GM12891 (cell line): ENCODE measurements around the gene FNDC10.

Experiments
- PAX5 ChIP-seq: IDR thresholded peaks from 2 replicates; pipeline ENCODE4 v1.6.1; 2011; ENCODE audit warnings: low read length, moderate library complexity, mild to moderate bottlenecking; ENCODE audit not compliant: insufficient read depth, severe bottlenecking
- POLR2A ChIP-seq: IDR thresholded peaks from 2 replicates; pipeline ENCODE4 v1.6.1; 2011; ENCODE audit warnings: low read depth, low read length, control low read depth
- POLR2AphosphoS5 ChIP-seq: IDR thresholded peaks from 2 replicates; pipeline ENCODE4 v1.6.1; 2011; ENCODE audit warnings: low read depth, low read length, control low read depth
- SPI1 ChIP-seq: IDR thresholded peaks from 2 replicates; pipeline ENCODE4 v1.6.1; 2011; ENCODE audit warnings: low read depth, low read length, control low read depth
- TAF1 ChIP-seq: IDR thresholded peaks from 2 replicates; pipeline ENCODE4 v1.6.1; 2011; ENCODE audit warnings: low read depth, low read length, control low read depth

DNA sequence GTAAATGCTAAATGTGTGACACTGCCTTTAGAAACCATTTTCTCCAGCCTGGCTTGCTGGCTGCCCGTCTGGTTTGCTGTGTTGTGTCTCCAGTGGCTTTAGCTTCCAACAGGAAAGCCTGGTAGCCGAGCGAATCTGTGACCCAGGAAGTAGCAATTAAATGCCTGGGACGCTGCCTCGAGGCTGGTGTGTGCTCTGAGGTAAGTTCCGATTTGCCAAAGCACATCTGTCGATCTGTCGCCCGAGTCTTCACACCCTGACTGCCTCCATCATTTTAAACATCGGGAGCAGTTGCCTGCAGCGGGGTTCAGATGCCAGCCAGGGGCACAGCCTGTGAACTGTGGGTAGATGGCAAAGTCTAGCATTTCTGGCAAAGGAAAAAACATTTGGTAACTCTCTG is 17.6 kb upstream of the FNDC10 start:
- no peak for TF ChIP-seq POLR2A
- no peak for TF ChIP-seq TAF1
- TF ChIP-seq POLR2AphosphoS5: no peak
- no peak for TF ChIP-seq PAX5
- TF ChIP-seq SPI1: no peak
